ENCODE measurements around the gene RBL2. TPM values are rescaled to one million over a fixed set of nuclear protein-coding genes. Genes with fewer than 3 reads are reported as not detected.

The RBL2 gene
- polyA plus RNA-seq, 1 donor from 2014 or later, result 146 TPM

- no peaks in the 10 kb centered on the region for H3K36me3 ChIP-seq (ENCODE audit: insufficient read depth, low read length)
- TF ChIP-seq CTCF (IDR thresholded peaks at IDR 0.05; ENCODE audit: poor library complexity, severe bottlenecking), result no peak
- no peak for TF ChIP-seq MXI1 (conservative IDR thresholded peaks at IDR 0.05; ENCODE audit: poor library complexity, severe bottlenecking)
- TF ChIP-seq SMC3 (conservative IDR thresholded peaks at IDR 0.05; ENCODE audit: poor library complexity), result no peak
- no peak for TF ChIP-seq TAF1 (IDR thresholded peaks at IDR 0.05; ENCODE audit: low read depth)
- no peak for TF ChIP-seq REST (IDR thresholded peaks at IDR 0.05; ENCODE audit: borderline replicate concordance)
- TF ChIP-seq EZH2 (IDR thresholded peaks at IDR 0.05; ENCODE audit: borderline replicate concordance, insufficient read depth, low read length, poor library complexity, severe bottlenecking), result no peak
- TF ChIP-seq POLR2AphosphoS5 (IDR thresholded peaks at IDR 0.05), result no peak
- no peak for TF ChIP-seq EP300 (conservative IDR thresholded peaks at IDR 0.05; ENCODE audit: poor library complexity, severe bottlenecking)
- no peak for TF ChIP-seq RAD21 (conservative IDR thresholded peaks at IDR 0.05)
- H3K79me2 ChIP-seq (replicated peaks; ENCODE audit: insufficient read depth, low read length), result peaks cover 13% of the 10 kb centered on the region
- no peaks in the 10 kb centered on the region for H3F3A ChIP-seq (ENCODE audit: insufficient read depth, low read length, poor library complexity, severe bottlenecking)
- no peak overlapping the region for H2AFZ ChIP-seq (ENCODE audit: low read depth, low read length)
- H3K27ac ChIP-seq (ENCODE audit: low read length), result no peak overlapping the region
- H3K4me3 ChIP-seq (ENCODE audit: low read length), result peak overlapping the region; percentile 95
- H3K27me3 ChIP-seq (ENCODE audit: insufficient read depth, low read depth, low read length), result no peaks in the 10 kb centered on the region
- peak overlapping the region; percentile 84 for H3K4me2 ChIP-seq (ENCODE audit: low read length)
- H3K9me2 ChIP-seq (ENCODE audit: insufficient read depth, low read length), result no peaks in the 10 kb centered on the region
- no peaks in the 10 kb centered on the region for H3K9me3 ChIP-seq (ENCODE audit: low read length)
- H3K9ac ChIP-seq (ENCODE audit: low read length), result peak overlapping the region; percentile 73
- no peaks in the 10 kb centered on the region for H4K20me1 ChIP-seq (ENCODE audit: insufficient read depth)
These were observed 67.1 kb downstream of the RBL2 start for GRCh38 chr16:53501216-53501859.

DNA sequence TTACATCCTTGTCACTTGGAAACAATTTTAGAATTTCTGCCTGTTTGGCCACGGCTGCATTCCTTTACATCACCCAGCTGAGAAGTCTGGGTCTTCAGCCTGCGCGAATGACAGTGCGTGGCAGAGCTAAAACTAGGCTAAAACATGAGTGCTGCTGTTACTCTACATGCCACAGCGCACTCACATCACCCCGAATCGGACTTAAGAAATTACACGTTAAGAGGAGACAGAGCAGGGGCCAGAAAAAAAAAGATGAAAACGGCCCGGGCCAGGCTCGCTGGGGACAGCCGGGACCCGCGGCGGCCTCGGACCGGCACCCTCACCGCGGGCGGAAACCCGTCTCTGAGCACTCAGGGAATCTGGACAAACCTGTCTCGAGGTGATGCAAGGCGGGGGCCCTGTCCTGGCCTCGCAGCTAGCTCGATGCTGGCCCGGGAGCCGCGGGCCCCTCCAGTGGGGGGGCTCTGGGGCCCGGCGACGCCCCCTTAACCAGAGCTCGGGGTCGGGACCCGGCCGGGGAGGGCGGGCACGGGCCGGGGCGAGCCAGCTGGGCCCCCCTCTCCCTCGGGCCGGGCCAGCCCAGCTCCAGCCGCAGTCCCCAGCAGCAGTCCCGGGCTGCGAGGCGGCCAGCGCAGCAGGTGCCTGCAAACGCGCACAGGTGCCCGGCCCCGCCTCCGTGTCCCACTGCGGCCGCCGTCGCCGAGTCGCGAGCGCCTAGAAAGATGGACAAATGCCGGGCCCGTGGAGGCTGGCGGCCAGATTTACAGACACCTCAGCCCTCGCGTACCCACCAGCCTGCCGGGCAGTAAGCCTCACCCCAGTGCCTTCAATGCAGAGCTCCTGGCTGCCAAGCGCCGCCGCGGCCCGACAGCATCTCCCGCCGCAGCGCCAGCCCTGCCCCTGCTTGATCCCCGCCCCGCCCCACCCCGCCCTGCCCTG, 68.3 kb downstream of the RBL2 start, which contains the start of gene AKTIP:
TSS of gene AKTIP (minus strand) at position 879 of the 939 bp plus-strand sequence. CDS start 2,950 bp downstream, outside the sequence.
- Histone ChIP-seq H3K27me3 (ENCODE audit: insufficient read depth, low read depth, low read length) (no peaks in the 10 kb centered on the region), H3K9ac (ENCODE audit: low read length) (peak within 1 kb of the TSS; percentile 94), H3F3A (ENCODE audit: insufficient read depth, low read length, poor library complexity, severe bottlenecking) (no peaks in the 10 kb centered on the region), H3K36me3 (ENCODE audit: insufficient read depth, low read length) (no peaks in the 10 kb centered on the region), H3K9me2 (ENCODE audit: insufficient read depth, low read length) (no peaks in the 10 kb centered on the region), H3K9me3 (ENCODE audit: low read length) (no peaks in the 10 kb centered on the region), H2AFZ (ENCODE audit: low read depth, low read length) (peak within 1 kb of the TSS; percentile 96), H3K4me2 (ENCODE audit: low read length) (peak within 1 kb of the TSS; percentile 84), H3K79me2 (replicated peaks; ENCODE audit: insufficient read depth, low read length) (peaks cover 13% of the 10 kb centered on the region), H3K27ac (ENCODE audit: low read length) (peak within 1 kb of the TSS; percentile 95), H3K4me3 (ENCODE audit: low read length) (peak within 1 kb of the TSS; percentile 95), H4K20me1 (ENCODE audit: insufficient read depth) (no peaks in the 10 kb centered on the region)
- TF ChIP-seq CTCF (IDR thresholded peaks at IDR 0.05; ENCODE audit: poor library complexity, severe bottlenecking) (no peak), POLR2AphosphoS5 (IDR thresholded peaks at IDR 0.05) (peak; percentile 34)

Measured in neural cell (in vitro differentiated cells).